Lower lobe of right lung (tissue), 2 donors: Measurements from ENCODE around the gene MMP14. TPM values are rescaled to one million over a fixed set of nuclear protein-coding genes. Genes with fewer than 3 reads are reported as not detected.

ENCODE experiments used
- ATAC-seq, 2 donors: fragments of 200-7000 bp; cut with Tn5 transposase; one replicate each; pipeline ENCODE4 v1.9.1; 2020 to 2022; ENCODE audit warnings: mild to moderate bottlenecking in 2 of 2, moderate library complexity in 2 of 2
- DNase-seq: peaks from one replicate; pipeline ENCODE4 v3.0.0-alpha.2; 2020
- H3K27ac ChIP-seq: fragments of 200-600 bp; one replicate; pipeline ENCODE4 v1.8.0; 2022
- H3K27me3 ChIP-seq: fragments of 200-600 bp; one replicate; pipeline ENCODE4 v1.8.0; 2022; ENCODE audit warnings: low read depth
- H3K36me3 ChIP-seq: fragments of 200-600 bp; one replicate; pipeline ENCODE4 v1.8.0; 2022; ENCODE audit warnings: mild to moderate bottlenecking
- H3K4me1 ChIP-seq: fragments of 200-600 bp; one replicate; pipeline ENCODE4 v1.8.0; 2022
- H3K4me3 ChIP-seq: fragments of 200-600 bp; one replicate; pipeline ENCODE4 v1.8.0; 2022; ENCODE audit warnings: mild to moderate bottlenecking
- H3K9me3 ChIP-seq: fragments of 200-600 bp; one replicate; pipeline ENCODE4 v1.8.0; 2022
- intact Hi-C: fragments of 100-400 bp; cut with DNase I; formaldehyde crosslinking; loops from one replicate; pipeline ENCODE4 v1.11.0; 2022
- total RNA-seq: library from RNA; stranded (reverse); fragmentation: NEBNext Ultra II Directional; extraction: Animal tissue kit (Norgen Biotek cat#: 25700); gene quantifications from one replicate; pipeline ENCODE4 v1.2.1, GENCODE V29; 2021
- TF ChIP-seq, protein P1 (sequence below): fragments of 200-600 bp; IDR thresholded peaks from one replicate; pipeline ENCODE4 v1.8.0; 2022; ENCODE audit warnings: antibody characterized with exemption, mild to moderate bottlenecking
- donor health status: DM: no; HTN: yes; CAD: no; lungs with severe emphysema.

MMP14 gene
- total RNA-seq, 1 donor from 2014 or later: 124 TPM

DNA sequence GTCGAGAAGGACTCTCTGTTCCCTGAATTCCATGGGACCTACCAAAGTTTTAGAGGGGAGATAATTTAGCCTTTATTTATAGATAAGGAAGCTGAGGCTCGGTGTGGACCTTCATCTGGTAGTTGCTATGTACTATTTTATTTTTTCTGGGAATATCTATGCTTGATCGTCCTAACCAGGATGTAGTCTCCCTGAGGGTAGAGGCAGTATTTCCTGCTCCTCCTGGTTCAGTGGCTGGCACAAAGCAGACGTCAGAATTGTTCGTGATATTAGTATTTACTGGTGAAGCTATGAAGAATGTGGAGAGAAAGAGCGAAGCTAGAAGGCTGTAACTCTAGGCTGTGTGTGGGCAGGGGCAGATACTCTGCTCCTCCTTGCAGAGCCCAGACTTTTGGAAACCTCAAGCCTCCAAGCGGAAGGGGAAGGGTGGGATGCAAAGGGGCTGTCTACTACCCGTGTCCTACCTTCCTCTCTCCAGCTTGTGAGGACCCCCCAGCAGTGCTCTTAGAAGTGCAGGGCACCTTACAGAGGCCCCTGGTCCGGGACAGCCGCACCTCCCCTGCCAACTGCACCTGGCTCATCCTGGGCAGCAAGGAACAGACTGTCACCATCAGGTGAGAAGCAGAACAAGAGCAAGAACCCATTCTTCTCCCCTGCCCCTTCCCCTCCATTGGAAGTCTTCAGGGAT, 36.6 kb downstream of the MMP14 start:
- Histone ChIP-seq H3K27me3 (no peaks in the 10 kb centered on the region), H3K27ac (peak overlapping the region; percentile 97), H3K36me3 (peaks cover 50% of the 10 kb centered on the region), H3K4me3 (peak overlapping the region; percentile 87), H3K4me1 (peaks cover 29% of the 10 kb centered on the region), H3K9me3 (no peaks in the 10 kb centered on the region)
- TF ChIP-seq, protein P1, sequence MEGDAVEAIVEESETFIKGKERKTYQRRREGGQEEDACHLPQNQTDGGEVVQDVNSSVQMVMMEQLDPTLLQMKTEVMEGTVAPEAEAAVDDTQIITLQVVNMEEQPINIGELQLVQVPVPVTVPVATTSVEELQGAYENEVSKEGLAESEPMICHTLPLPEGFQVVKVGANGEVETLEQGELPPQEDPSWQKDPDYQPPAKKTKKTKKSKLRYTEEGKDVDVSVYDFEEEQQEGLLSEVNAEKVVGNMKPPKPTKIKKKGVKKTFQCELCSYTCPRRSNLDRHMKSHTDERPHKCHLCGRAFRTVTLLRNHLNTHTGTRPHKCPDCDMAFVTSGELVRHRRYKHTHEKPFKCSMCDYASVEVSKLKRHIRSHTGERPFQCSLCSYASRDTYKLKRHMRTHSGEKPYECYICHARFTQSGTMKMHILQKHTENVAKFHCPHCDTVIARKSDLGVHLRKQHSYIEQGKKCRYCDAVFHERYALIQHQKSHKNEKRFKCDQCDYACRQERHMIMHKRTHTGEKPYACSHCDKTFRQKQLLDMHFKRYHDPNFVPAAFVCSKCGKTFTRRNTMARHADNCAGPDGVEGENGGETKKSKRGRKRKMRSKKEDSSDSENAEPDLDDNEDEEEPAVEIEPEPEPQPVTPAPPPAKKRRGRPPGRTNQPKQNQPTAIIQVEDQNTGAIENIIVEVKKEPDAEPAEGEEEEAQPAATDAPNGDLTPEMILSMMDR: no peak
- ATAC-seq (no peak), DNase-seq (peak; percentile 40)
- intact Hi-C loops: no loop called here

DNA sequence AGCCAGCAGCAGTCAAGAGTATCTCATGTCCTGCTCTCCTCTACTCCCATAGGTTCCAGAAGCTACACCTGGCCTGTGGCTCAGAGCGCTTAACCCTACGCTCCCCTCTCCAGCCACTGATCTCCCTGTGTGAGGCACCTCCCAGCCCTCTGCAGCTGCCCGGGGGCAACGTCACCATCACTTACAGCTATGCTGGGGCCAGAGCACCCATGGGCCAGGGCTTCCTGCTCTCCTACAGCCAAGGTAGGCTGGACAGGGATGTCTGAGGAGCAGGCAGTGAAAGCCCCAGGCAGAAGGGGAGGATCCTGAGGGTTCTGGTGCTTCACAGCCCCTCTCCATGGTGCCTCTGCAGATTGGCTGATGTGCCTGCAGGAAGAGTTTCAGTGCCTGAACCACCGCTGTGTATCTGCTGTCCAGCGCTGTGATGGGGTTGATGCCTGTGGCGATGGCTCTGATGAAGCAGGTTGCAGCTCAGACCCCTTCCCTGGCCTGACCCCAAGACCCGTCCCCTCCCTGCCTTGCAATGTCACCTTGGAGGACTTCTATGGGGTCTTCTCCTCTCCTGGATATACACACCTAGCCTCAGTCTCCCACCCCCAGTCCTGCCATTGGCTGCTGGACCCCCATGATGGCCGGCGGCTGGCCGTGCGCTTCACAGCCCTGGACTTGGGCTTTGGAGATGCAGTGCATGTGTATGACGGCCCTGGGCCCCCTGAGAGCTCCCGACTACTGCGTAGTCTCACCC, 38.8 kb downstream of the MMP14 start:
- intact Hi-C loops: no loop called here
- no peaks in the 10 kb centered on the region for H3K27me3 ChIP-seq
- ATAC-seq (no peak), DNase-seq (no peak)
- no peak overlapping the region for H3K27ac ChIP-seq
- H3K9me3 ChIP-seq: no peaks in the 10 kb centered on the region
- no peak overlapping the region for H3K4me3 ChIP-seq
- TF ChIP-seq, protein P1: no peak
- H3K36me3 ChIP-seq: peaks cover 72% of the 10 kb centered on the region
- H3K4me1 ChIP-seq: peaks cover 24% of the 10 kb centered on the region

DNA sequence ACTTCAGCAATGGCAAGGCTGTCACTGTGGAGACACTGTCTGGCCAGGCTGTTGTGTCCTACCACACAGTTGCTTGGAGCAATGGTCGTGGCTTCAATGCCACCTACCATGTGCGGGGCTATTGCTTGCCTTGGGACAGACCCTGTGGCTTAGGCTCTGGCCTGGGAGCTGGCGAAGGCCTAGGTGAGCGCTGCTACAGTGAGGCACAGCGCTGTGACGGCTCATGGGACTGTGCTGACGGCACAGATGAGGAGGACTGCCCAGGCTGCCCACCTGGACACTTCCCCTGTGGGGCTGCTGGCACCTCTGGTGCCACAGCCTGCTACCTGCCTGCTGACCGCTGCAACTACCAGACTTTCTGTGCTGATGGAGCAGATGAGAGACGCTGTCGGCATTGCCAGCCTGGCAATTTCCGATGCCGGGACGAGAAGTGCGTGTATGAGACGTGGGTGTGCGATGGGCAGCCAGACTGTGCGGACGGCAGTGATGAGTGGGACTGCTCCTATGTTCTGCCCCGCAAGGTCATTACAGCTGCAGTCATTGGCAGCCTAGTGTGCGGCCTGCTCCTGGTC, 39.4 kb downstream of the MMP14 start:
- H3K27me3 ChIP-seq: no peaks in the 10 kb centered on the region
- H3K9me3 ChIP-seq: no peaks in the 10 kb centered on the region
- DNase-seq (no peak), ATAC-seq (no peak)
- intact Hi-C loops: no loop called here
- no peak overlapping the region for H3K27ac ChIP-seq
- H3K36me3 ChIP-seq: peaks cover 72% of the 10 kb centered on the region
- H3K4me3 ChIP-seq: no peak overlapping the region
- peaks cover 18% of the 10 kb centered on the region for H3K4me1 ChIP-seq
- TF ChIP-seq, protein P1: no peak

DNA sequence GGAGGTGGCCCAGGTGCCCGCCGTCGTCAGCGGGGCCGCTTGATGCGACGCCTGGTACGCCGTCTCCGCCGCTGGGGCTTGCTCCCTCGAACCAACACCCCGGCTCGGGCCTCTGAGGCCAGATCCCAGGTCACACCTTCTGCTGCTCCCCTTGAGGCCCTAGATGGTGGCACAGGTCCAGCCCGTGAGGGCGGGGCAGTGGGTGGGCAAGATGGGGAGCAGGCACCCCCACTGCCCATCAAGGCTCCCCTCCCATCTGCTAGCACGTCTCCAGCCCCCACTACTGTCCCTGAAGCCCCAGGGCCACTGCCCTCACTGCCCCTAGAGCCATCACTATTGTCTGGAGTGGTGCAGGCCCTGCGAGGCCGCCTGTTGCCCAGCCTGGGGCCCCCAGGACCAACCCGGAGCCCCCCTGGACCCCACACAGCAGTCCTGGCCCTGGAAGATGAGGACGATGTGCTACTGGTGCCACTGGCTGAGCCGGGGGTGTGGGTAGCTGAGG, 40.7 kb downstream of the MMP14 start:
- no peak overlapping the region for H3K27ac ChIP-seq
- peaks cover 17% of the 10 kb centered on the region for H3K4me1 ChIP-seq
- DNase-seq (no peak), ATAC-seq (no peak)
- no peak overlapping the region for H3K4me3 ChIP-seq
- H3K27me3 ChIP-seq: no peaks in the 10 kb centered on the region
- peaks cover 72% of the 10 kb centered on the region for H3K36me3 ChIP-seq
- TF ChIP-seq, protein P1: no peak
- intact Hi-C loops: no loop called here
- no peaks in the 10 kb centered on the region for H3K9me3 ChIP-seq

DNA sequence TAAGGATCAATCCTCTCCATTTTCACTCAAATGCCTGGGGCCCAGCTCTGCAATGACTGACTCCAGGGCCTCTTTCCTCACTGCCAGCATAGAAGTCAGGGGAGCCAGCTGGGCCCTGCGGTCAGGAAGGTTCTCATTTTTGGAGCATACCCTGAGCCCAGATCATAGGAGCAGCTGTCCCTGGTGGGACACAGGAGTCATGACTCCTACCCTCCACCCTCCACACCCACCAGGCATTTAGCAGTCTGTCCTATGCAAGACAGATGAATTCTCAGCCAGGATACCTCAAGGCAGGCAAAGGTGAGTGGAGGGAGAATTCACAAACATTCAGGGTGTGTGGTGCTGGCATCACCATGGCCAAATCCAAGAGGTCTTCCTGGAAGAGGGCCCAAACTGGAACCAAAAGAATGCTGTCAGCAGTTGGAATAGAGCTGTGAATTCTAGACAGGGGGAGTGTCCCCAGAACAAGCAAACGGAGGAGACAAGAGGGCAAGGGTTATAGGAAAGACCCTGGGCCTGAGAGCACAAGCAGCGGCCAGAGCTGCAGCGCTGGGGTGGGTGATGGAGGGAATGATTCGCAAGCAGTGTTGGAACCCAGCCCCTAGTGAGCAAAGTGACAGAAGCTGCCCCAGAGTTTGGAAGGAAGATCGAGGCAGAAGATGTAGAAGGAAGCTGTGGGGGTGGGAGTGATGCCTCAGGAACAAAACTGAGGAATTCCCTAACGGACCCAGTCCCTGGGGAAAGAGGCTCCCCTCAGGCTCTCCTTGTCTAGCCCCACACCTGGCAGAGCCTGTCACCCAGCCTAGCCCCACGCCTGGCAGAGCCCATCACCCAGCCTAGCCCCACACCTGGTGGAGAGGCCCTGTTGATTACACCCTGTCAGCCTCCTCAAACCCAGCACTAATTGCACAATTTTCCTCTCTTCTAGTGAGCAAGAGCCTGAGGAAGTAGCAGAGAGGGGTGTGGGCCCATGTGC, 42.2 kb downstream of the MMP14 start:
- no peak for ATAC-seq
- intact Hi-C loops: no loop called here
- TF ChIP-seq, protein P1: no peak
- no peak overlapping the region for H3K27ac ChIP-seq
- H3K36me3 ChIP-seq: peaks cover 66% of the 10 kb centered on the region
- no peak overlapping the region for H3K4me3 ChIP-seq
- DNase-seq: no peak
- no peaks in the 10 kb centered on the region for H3K27me3 ChIP-seq
- no peaks in the 10 kb centered on the region for H3K9me3 ChIP-seq
- H3K4me1 ChIP-seq: peaks cover 6% of the 10 kb centered on the region
